ENCODE data around the gene MPZ.

MPZ gene

DNA sequence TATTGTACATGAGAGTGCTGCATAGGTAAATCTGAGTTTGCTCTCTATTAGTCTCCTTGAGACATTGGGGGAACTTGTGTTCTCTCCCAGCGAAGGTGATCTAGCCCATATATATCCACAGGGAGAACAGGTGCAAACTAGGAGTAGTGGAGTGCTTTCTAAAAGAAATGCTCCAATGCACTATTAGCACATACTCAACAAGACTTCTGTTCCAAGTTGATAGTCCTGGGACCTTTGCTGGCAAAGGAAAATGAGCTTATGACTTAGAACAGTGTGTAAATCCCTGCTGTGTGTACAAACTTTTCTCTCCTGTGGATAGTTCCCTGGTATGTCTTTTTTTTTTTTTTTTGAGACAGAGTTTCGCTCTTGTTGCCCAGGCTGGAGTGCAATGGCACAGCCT, 32.4 kb upstream of the MPZ start:
- Histone ChIP-seq H4K20me1 (ENCODE audit: low read depth, low read length) (no peaks in the 10 kb centered on the region), H3F3A (ENCODE audit: insufficient read depth) (no peaks in the 10 kb centered on the region), H3K4me2 (ENCODE audit: low read depth, low read length, poor library complexity, severe bottlenecking) (no peak overlapping the region), H3K79me2 (ENCODE audit: insufficient read depth, low read length) (no peaks in the 10 kb centered on the region), H3K27ac (ENCODE audit: low read depth, low read length) (no peak overlapping the region), H3K4me3 (ENCODE audit: insufficient read depth, low read length, poor library complexity, severe bottlenecking) (no peak overlapping the region), H2AFZ (ENCODE audit: low read depth, low read length, severe bottlenecking) (no peak overlapping the region), H3K36me3 (ENCODE audit: low read length) (no peaks in the 10 kb centered on the region; the same call in 1 of the 2 replicates), H3K9me3 (ENCODE audit: insufficient read depth, low read length) (no peaks in the 10 kb centered on the region), H3K9ac (ENCODE audit: low read length) (no peak overlapping the region), H3K9me2 (replicated peaks; ENCODE audit: insufficient read depth, low read length) (no peaks in the 10 kb centered on the region), H3K27me3 (ENCODE audit: low read length) (no peaks in the 10 kb centered on the region)
- no peak for TF ChIP-seq EZH2phosphoT487 (conservative IDR thresholded peaks at IDR 0.05; ENCODE audit: low read length)
- TF ChIP-seq, protein P1, sequence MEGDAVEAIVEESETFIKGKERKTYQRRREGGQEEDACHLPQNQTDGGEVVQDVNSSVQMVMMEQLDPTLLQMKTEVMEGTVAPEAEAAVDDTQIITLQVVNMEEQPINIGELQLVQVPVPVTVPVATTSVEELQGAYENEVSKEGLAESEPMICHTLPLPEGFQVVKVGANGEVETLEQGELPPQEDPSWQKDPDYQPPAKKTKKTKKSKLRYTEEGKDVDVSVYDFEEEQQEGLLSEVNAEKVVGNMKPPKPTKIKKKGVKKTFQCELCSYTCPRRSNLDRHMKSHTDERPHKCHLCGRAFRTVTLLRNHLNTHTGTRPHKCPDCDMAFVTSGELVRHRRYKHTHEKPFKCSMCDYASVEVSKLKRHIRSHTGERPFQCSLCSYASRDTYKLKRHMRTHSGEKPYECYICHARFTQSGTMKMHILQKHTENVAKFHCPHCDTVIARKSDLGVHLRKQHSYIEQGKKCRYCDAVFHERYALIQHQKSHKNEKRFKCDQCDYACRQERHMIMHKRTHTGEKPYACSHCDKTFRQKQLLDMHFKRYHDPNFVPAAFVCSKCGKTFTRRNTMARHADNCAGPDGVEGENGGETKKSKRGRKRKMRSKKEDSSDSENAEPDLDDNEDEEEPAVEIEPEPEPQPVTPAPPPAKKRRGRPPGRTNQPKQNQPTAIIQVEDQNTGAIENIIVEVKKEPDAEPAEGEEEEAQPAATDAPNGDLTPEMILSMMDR (IDR thresholded peaks at IDR 0.05; ENCODE audit: insufficient read depth, low read length, poor library complexity, severe bottlenecking) = no peak

DNA sequence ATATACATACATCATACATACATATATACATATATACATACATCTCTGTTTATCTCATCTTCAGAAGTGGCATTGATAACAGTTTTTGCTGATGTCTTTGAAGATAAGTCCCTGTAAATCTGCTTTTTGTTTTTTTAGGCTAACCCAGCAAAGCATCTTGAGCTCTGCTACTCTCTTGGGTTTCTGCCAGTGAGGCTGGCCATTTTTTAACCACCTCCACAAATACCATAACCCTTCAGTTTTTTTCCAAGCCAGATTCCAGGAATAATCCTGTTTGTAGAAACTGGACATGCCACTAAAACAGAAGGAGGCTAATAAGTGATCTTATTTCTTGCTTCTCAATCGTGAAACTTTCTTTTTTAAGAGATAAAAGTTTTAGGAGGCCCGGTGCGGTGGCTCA, 26.0 kb upstream of the MPZ start:
- no peaks in the 10 kb centered on the region for H3K36me3 ChIP-seq (ENCODE audit: low read length)
- no peak overlapping the region for H3K27ac ChIP-seq (ENCODE audit: low read depth, low read length)
- no peak overlapping the region for H3K4me3 ChIP-seq (ENCODE audit: insufficient read depth, low read length, poor library complexity, severe bottlenecking)
- H3K9me2 ChIP-seq (replicated peaks; ENCODE audit: insufficient read depth, low read length) = no peaks in the 10 kb centered on the region
- no peak overlapping the region for H2AFZ ChIP-seq (ENCODE audit: low read depth, low read length, severe bottlenecking)
- no peaks in the 10 kb centered on the region for H3K27me3 ChIP-seq (ENCODE audit: low read length)
- TF ChIP-seq EZH2phosphoT487 (conservative IDR thresholded peaks at IDR 0.05; ENCODE audit: low read length) = no peak
- TF ChIP-seq, protein P1 (IDR thresholded peaks at IDR 0.05; ENCODE audit: insufficient read depth, low read length, poor library complexity, severe bottlenecking) = no peak
- H3F3A ChIP-seq (ENCODE audit: insufficient read depth) = no peaks in the 10 kb centered on the region
- no peaks in the 10 kb centered on the region for H3K9me3 ChIP-seq (ENCODE audit: insufficient read depth, low read length)
- H3K9ac ChIP-seq (ENCODE audit: low read length) = no peak overlapping the region
- H3K79me2 ChIP-seq (ENCODE audit: insufficient read depth, low read length) = no peaks in the 10 kb centered on the region
- no peaks in the 10 kb centered on the region for H4K20me1 ChIP-seq (ENCODE audit: low read depth, low read length)
- no peak overlapping the region for H3K4me2 ChIP-seq (ENCODE audit: low read depth, low read length, poor library complexity, severe bottlenecking)

DNA sequence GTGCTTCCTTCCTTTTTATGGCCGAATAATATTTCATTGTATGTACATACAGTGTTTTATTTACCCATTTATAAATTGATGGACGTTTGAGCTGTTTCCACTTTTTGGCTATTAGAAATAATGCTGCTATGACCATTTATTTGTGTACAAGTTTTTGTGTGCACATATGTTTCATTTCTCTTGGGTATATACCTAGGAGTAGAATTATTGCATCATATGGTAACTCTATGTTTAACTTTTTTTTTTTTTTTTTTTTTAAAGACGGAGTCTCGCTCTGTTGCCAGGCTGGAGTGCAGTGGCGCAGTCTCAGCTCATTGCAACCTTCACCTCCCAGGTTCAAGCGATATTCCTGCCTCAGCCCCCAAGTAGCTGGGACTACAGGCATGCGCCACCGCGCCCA, 23.4 kb upstream of the MPZ start:
- Histone ChIP-seq H3K36me3 (ENCODE audit: low read length) (0 out of 2 replicates have a peak, but pooled peaks cover 2% of the 10 kb centered on the region), H4K20me1 (ENCODE audit: low read depth, low read length) (no peaks in the 10 kb centered on the region), H3K79me2 (ENCODE audit: insufficient read depth, low read length) (no peaks in the 10 kb centered on the region), H3K9me3 (ENCODE audit: insufficient read depth, low read length) (no peaks in the 10 kb centered on the region), H3K27me3 (ENCODE audit: low read length) (no peaks in the 10 kb centered on the region), H2AFZ (ENCODE audit: low read depth, low read length, severe bottlenecking) (no peak overlapping the region), H3K4me2 (ENCODE audit: low read depth, low read length, poor library complexity, severe bottlenecking) (no peak overlapping the region), H3K9ac (ENCODE audit: low read length) (no peak overlapping the region), H3F3A (ENCODE audit: insufficient read depth) (no peaks in the 10 kb centered on the region), H3K9me2 (replicated peaks; ENCODE audit: insufficient read depth, low read length) (no peaks in the 10 kb centered on the region), H3K27ac (ENCODE audit: low read depth, low read length) (no peak overlapping the region), H3K4me3 (ENCODE audit: insufficient read depth, low read length, poor library complexity, severe bottlenecking) (no peak overlapping the region)
- TF ChIP-seq, protein P1 (IDR thresholded peaks at IDR 0.05; ENCODE audit: insufficient read depth, low read length, poor library complexity, severe bottlenecking) = no peak
- TF ChIP-seq EZH2phosphoT487 (conservative IDR thresholded peaks at IDR 0.05; ENCODE audit: low read length) = no peak
